ENCODE data around the gene ATP9B. TPM values are rescaled to one million over a fixed set of nuclear protein-coding genes. Genes with fewer than 3 reads are reported as not detected.

The ATP9B gene
- total RNA-seq, 1 donor from 2014 or later, result 50.3 TPM

GRCh38 chr18:79123948-79124347 is 54.8 kb downstream of the ATP9B start:
- Histone ChIP-seq H3K36me3 (no peaks in the 10 kb centered on the region), H3K4me3 (no peak overlapping the region), H3K9me3 (no peaks in the 10 kb centered on the region), H3K27ac (no peak overlapping the region), H3K4me1 (no peaks in the 10 kb centered on the region), H3K27me3 (no peaks in the 10 kb centered on the region)
- TF ChIP-seq POLR2A (IDR thresholded peaks at IDR 0.05) (no peak), POLR2AphosphoS5 (IDR thresholded peaks at IDR 0.05; ENCODE audit: insufficient read depth in 1 of 2, low read depth in 1 of 2) (no peak), CTCF (IDR thresholded peaks at IDR 0.05) (no peak)
- DNase-seq (ENCODE audit: extremely low spot score in 2 of 2), result no peak
- intact Hi-C loops (cut with DNase I), result no loop called here

GRCh38 chr18:79129120-79129519 is 59.9 kb downstream of the ATP9B start:
- no peaks in the 10 kb centered on the region for H3K4me1 ChIP-seq
- intact Hi-C loops (cut with DNase I), result no loop called here
- no peaks in the 10 kb centered on the region for H3K27me3 ChIP-seq
- TF ChIP-seq POLR2AphosphoS5 (IDR thresholded peaks at IDR 0.05; ENCODE audit: insufficient read depth in 1 of 2, low read depth in 1 of 2) (no peak), CTCF (IDR thresholded peaks at IDR 0.05) (no peak), POLR2A (IDR thresholded peaks at IDR 0.05) (no peak)
- H3K4me3 ChIP-seq, result no peak overlapping the region
- no peak for DNase-seq (ENCODE audit: extremely low spot score in 2 of 2)
- H3K36me3 ChIP-seq, result no peaks in the 10 kb centered on the region
- no peak overlapping the region for H3K27ac ChIP-seq
- H3K9me3 ChIP-seq, result no peaks in the 10 kb centered on the region

GRCh38 chr18:79133724-79134123 is 64.5 kb downstream of the ATP9B start:
- intact Hi-C loops (cut with DNase I), result no loop called here
- Histone ChIP-seq H3K27me3 (no peaks in the 10 kb centered on the region), H3K4me3 (no peak overlapping the region), H3K27ac (no peak overlapping the region), H3K4me1 (no peaks in the 10 kb centered on the region), H3K36me3 (no peaks in the 10 kb centered on the region), H3K9me3 (no peaks in the 10 kb centered on the region)
- no peak for DNase-seq (ENCODE audit: extremely low spot score in 2 of 2)
- TF ChIP-seq POLR2AphosphoS5 (IDR thresholded peaks at IDR 0.05; ENCODE audit: insufficient read depth in 1 of 2, low read depth in 1 of 2) (no peak), CTCF (IDR thresholded peaks at IDR 0.05) (no peak), POLR2A (IDR thresholded peaks at IDR 0.05) (no peak)

GRCh38 chr18:79135924-79136323 is 66.7 kb downstream of the ATP9B start:
- H3K27ac ChIP-seq, result no peak overlapping the region
- TF ChIP-seq POLR2A (IDR thresholded peaks at IDR 0.05) (no peak), CTCF (IDR thresholded peaks at IDR 0.05) (no peak), POLR2AphosphoS5 (IDR thresholded peaks at IDR 0.05; ENCODE audit: insufficient read depth in 1 of 2, low read depth in 1 of 2) (no peak)
- no peaks in the 10 kb centered on the region for H3K36me3 ChIP-seq
- no peaks in the 10 kb centered on the region for H3K4me1 ChIP-seq
- intact Hi-C loops (cut with DNase I), result no loop called here
- no peak overlapping the region for H3K4me3 ChIP-seq
- no peak for DNase-seq (ENCODE audit: extremely low spot score in 2 of 2)
- H3K27me3 ChIP-seq, result no peaks in the 10 kb centered on the region
- no peaks in the 10 kb centered on the region for H3K9me3 ChIP-seq

GRCh38 chr18:79136742-79137141 is 67.5 kb downstream of the ATP9B start:
- Histone ChIP-seq H3K4me3 (no peak overlapping the region), H3K27ac (no peak overlapping the region), H3K36me3 (no peaks in the 10 kb centered on the region), H3K27me3 (no peaks in the 10 kb centered on the region), H3K9me3 (no peaks in the 10 kb centered on the region), H3K4me1 (no peaks in the 10 kb centered on the region)
- no peak for DNase-seq (ENCODE audit: extremely low spot score in 2 of 2)
- intact Hi-C loops (cut with DNase I), result no loop called here
- TF ChIP-seq POLR2A (IDR thresholded peaks at IDR 0.05) (no peak), POLR2AphosphoS5 (IDR thresholded peaks at IDR 0.05; ENCODE audit: insufficient read depth in 1 of 2, low read depth in 1 of 2) (no peak), CTCF (IDR thresholded peaks at IDR 0.05) (no peak)

Measured in vagina (tissue), 2 donors.